ENCODE results near the gene IL12A.

Gene IL12A

DNA sequence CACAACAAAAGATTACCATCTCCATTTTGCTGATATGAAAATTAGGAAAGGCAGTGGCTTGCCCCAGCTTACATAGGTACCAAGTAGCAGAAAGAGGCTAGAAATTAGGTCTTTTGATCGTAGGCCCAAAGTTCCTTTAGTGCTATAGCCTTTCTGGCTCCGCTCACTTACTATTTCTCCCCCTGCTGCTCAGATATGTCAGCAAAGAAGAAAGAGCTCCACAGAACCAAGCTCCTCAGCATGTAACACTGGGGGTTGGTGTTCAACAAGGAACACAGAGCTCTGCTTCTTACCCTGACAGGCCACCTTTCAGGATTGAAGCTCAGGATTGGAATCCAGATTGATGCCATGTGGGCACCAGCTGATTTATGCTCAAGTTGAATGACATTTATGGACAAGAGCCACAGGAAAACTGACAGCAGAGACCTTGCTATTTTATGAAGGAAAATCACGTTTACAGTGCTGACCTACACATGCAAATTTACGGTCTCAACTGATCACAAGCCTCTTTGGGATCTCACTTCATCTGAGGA, 6.1 kb upstream of the IL12A start:
- H3K4me3 ChIP-seq (ENCODE audit: low read depth, low read length), result no peak overlapping the region
- no peak for DNase-seq (ENCODE audit: low read depth)
- TF ChIP-seq POLR2A (IDR thresholded peaks at IDR 0.05; ENCODE audit: extremely low read depth, insufficient read length), result no peak
- TF ChIP-seq, protein P1, sequence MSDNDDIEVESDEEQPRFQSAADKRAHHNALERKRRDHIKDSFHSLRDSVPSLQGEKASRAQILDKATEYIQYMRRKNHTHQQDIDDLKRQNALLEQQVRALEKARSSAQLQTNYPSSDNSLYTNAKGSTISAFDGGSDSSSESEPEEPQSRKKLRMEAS (IDR thresholded peaks at IDR 0.05; ENCODE audit: low read depth, low read length), result no peak
- TF ChIP-seq MYC (IDR thresholded peaks at IDR 0.05; ENCODE audit: low read depth, low read length), result no peak
- TF ChIP-seq, protein P2, sequence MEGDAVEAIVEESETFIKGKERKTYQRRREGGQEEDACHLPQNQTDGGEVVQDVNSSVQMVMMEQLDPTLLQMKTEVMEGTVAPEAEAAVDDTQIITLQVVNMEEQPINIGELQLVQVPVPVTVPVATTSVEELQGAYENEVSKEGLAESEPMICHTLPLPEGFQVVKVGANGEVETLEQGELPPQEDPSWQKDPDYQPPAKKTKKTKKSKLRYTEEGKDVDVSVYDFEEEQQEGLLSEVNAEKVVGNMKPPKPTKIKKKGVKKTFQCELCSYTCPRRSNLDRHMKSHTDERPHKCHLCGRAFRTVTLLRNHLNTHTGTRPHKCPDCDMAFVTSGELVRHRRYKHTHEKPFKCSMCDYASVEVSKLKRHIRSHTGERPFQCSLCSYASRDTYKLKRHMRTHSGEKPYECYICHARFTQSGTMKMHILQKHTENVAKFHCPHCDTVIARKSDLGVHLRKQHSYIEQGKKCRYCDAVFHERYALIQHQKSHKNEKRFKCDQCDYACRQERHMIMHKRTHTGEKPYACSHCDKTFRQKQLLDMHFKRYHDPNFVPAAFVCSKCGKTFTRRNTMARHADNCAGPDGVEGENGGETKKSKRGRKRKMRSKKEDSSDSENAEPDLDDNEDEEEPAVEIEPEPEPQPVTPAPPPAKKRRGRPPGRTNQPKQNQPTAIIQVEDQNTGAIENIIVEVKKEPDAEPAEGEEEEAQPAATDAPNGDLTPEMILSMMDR (IDR thresholded peaks at IDR 0.05; ENCODE audit: low read depth, low read length), result no peak

DNA sequence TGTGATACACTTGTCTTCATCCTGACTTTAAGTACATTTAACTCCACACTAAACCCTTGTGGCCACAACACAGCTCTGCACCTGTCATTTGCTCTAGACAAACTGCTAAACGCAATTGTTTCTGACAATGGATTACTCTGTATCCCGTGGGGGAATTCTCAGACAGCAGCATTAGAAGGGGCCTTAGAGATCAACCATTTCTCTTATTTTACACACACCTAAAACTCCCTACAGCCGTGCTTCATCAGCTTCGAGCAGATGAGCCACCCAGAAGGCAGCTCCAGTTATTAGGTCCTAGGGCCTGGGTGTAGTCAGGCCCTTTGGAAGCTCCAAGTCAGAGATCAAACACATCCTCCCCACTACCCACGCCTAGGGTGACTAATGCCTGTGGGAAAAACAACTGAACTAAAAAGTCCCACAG, 1.3 kb upstream of the IL12A start:
- TF ChIP-seq POLR2A (IDR thresholded peaks at IDR 0.05; ENCODE audit: extremely low read depth, insufficient read length) (no peak), MYC (IDR thresholded peaks at IDR 0.05; ENCODE audit: low read depth, low read length) (no peak)
- TF ChIP-seq, protein P2 (IDR thresholded peaks at IDR 0.05; ENCODE audit: low read depth, low read length), result no peak
- TF ChIP-seq, protein P1 (IDR thresholded peaks at IDR 0.05; ENCODE audit: low read depth, low read length), result no peak
- DNase-seq (ENCODE audit: low read depth), result no peak

DNA sequence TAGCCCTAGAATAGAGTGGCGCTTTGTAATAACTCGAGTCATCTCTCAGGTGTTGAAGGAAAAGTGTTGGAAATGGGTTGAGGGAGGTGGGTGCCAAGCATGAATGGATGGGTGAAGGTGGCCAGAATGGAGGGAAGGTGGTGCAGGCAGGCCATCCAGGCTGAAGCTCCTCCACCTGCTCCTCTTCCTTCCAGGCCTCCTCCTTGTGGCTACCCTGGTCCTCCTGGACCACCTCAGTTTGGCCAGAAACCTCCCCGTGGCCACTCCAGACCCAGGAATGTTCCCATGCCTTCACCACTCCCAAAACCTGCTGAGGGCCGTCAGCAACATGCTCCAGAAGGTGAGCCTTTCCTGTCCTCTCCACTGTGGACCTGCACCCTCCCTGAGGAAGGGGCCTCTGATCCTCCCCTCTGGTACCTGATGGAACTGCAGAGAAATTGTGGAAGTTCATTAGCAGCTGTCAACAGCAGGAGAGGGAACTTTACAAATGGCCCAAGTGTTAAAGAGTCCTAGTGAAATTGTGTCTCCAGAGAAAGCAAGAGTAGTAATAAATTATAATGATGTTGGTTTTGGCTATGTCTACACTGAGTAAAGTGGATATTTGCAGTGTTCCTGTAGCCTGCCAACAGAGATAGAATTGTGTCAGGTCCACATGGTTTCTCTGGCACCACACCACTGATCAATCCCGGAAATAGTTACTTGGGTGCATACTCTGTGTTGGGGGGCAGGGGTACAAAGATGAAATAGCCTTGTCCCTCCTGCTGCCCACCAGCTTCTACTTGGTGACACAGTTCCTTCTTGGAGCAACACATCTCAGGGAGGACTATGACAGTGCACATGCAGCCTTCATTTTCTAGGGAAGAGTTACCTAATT, 1.6 kb downstream of the IL12A start:
- TF ChIP-seq MYC (IDR thresholded peaks at IDR 0.05; ENCODE audit: low read depth, low read length) (no peak), POLR2A (IDR thresholded peaks at IDR 0.05; ENCODE audit: extremely low read depth, insufficient read length) (no peak)
- TF ChIP-seq, protein P2 (IDR thresholded peaks at IDR 0.05; ENCODE audit: low read depth, low read length), result no peak
- TF ChIP-seq, protein P1 (IDR thresholded peaks at IDR 0.05; ENCODE audit: low read depth, low read length), result no peak
- no peak overlapping the region for H3K4me3 ChIP-seq (ENCODE audit: low read depth, low read length)
- no peak for DNase-seq (ENCODE audit: low read depth)

More for the DNA sequence above, 1.3 kb upstream of the IL12A start:
- H3K4me3 ChIP-seq (ENCODE audit: low read depth, low read length), result no peak overlapping the region

DNA sequence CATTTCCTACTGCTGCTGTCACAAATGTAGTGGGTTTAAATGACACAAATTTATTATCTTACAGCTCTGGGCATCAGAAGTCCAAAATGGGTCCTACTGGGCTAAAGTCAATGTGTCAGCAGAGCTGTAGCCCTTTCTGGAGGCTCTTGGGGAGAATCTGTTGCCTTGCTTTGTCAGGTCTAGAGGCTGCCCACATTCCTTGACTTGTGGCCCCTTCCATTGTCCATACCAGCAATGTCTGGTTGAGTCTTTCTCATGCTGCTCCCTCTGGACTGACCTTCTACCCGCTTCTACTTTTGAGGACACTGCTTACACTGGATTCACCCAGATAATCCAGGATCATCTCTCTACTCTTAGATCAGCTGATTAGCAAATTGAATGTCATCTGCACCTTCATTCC, 3.0 kb downstream of the IL12A start:
- no peak for TF ChIP-seq MYC (IDR thresholded peaks at IDR 0.05; ENCODE audit: low read depth, low read length)
- no peak overlapping the region for H3K4me3 ChIP-seq (ENCODE audit: low read depth, low read length)
- no peak for DNase-seq (ENCODE audit: low read depth)

DNA sequence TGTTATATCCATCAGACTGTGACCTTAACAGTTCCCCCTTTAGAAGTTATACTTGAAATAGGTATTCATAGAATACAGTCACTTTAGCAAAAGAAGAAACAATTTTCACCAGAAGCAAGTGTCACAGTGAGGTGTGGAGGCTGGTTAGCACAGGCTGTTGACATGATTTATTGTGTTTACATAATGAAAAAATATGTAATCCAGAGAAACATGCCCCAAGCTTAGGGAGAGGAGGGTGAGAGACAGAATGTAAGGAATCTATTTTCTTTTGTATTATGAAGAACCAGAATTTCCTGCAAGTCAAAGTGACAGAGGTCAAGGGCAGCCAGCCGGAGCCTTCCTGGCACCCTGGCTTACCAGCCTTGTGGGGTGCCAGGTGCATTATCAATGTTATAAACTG, 4.0 kb downstream of the IL12A start:
- DNase-seq (ENCODE audit: low read depth), result no peak
- no peak overlapping the region for H3K4me3 ChIP-seq (ENCODE audit: low read depth, low read length)

DNA sequence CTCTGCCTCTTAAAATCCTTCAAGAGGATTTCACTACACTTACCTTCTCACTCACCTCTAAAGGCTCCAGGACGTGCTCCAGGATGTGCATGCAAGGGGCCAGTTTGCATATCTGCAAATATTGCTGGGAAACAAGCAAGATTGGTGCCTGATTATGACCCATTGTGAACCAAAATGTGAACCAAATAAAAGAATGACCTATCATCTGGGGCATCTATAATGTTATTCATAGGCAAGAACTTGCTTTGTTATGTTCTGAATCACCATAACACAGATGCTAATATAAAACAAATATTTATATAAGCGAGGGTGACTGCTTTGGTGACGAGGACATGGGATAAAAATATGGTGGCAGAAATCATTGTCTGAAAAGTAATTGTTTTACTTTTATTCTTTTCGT, 5.5 kb downstream of the IL12A start:
- no peak overlapping the region for H3K4me3 ChIP-seq (ENCODE audit: low read depth, low read length)
- DNase-seq (ENCODE audit: low read depth), result no peak
- TF ChIP-seq, protein P2 (IDR thresholded peaks at IDR 0.05; ENCODE audit: low read depth, low read length), result no peak
- TF ChIP-seq, protein P1 (IDR thresholded peaks at IDR 0.05; ENCODE audit: low read depth, low read length), result no peak
- TF ChIP-seq POLR2A (IDR thresholded peaks at IDR 0.05; ENCODE audit: extremely low read depth, insufficient read length) (no peak), MYC (IDR thresholded peaks at IDR 0.05; ENCODE audit: low read depth, low read length) (no peak)

More for the DNA sequence above, 4.0 kb downstream of the IL12A start:
- TF ChIP-seq MYC (IDR thresholded peaks at IDR 0.05; ENCODE audit: low read depth, low read length), result no peak
- TF ChIP-seq, protein P1 (IDR thresholded peaks at IDR 0.05; ENCODE audit: low read depth, low read length), result no peak
- TF ChIP-seq, protein P2 (IDR thresholded peaks at IDR 0.05; ENCODE audit: low read depth, low read length), result no peak
